RWPE2 (cell line): Measurements from ENCODE around the gene MED13.

Experiments used
- ATAC-seq: fragments of 200-7000 bp; cut with Tn5 transposase; 3 replicates; pipeline ENCODE4 v1.9.1; 2021; ENCODE audit warnings: low read depth
- DNase-seq: peaks from one replicate; pipeline ENCODE4 v3.0.0-alpha.2; 2020; ENCODE audit warnings: low spot score
- H3K27ac ChIP-seq: fragments of 450-650 bp; 2 replicates; pipeline ENCODE4 v1.5.1; 2017; ENCODE audit warnings: mild to moderate bottlenecking; ENCODE audit not compliant: poor library complexity, severe bottlenecking
- H3K27me3 ChIP-seq: fragments of 250-450 bp; sonication (Bioruptor Pico); 2 replicates; pipeline ENCODE4 v1.5.1; 2021; ENCODE audit warnings: mild to moderate bottlenecking, moderate library complexity; ENCODE audit not compliant: insufficient read depth, poor library complexity, severe bottlenecking
- H3K36me3 ChIP-seq: fragments of 250-450 bp; sonication (Bioruptor Pico); 2 replicates; pipeline ENCODE4 v1.5.1; 2020; ENCODE audit warnings: low read depth, mild to moderate bottlenecking, moderate library complexity
- H3K4me1 ChIP-seq: fragments of 250-450 bp; sonication (Bioruptor Pico); 2 replicates; pipeline ENCODE4 v1.5.1; 2021; ENCODE audit warnings: mild to moderate bottlenecking, moderate library complexity; ENCODE audit not compliant: insufficient read depth, poor library complexity, severe bottlenecking
- H3K4me3 ChIP-seq: fragments of 250-450 bp; sonication (Bioruptor Pico); 2 replicates; pipeline ENCODE4 v1.5.1; 2021; ENCODE audit warnings: mild to moderate bottlenecking, moderate library complexity; ENCODE audit not compliant: severe bottlenecking
- H3K9me3 ChIP-seq: fragments of 250-450 bp; sonication (Bioruptor Pico); 2 replicates; pipeline ENCODE4 v1.5.1; 2021; ENCODE audit warnings: mild to moderate bottlenecking, moderate library complexity; ENCODE audit not compliant: severe bottlenecking
- TF ChIP-seq, protein P1 (sequence below): fragments of 450-650 bp; IDR thresholded peaks from one replicate; pipeline ENCODE4 v1.5.1; 2017; ENCODE audit warnings: mild to moderate bottlenecking, moderate library complexity; ENCODE audit not compliant: poor library complexity, severe bottlenecking

MED13 gene

DNA sequence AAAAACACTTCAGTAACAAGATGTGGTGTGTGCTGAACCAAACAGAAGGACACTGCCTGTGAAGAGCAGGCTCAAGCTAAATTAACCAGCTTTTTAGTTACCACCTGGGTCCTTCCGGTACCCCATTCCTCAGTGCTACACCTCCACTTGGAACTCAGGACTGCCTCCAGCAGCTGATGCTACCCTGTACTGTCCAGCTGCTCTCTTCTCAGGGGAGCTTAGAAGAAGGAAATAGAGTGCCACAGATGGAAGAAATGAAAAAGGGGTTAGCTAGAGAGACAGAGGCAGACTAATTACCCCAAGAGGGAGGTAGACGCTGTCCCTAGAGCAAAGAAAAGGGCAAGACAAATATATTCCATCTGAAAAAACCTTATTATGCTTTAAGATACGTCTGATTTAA lies 5.7 kb downstream of the MED13 start:
- H3K36me3 ChIP-seq: peaks cover 87% of the 10 kb centered on the region
- H3K27me3 ChIP-seq: no peaks in the 10 kb centered on the region
- TF ChIP-seq, protein P1, sequence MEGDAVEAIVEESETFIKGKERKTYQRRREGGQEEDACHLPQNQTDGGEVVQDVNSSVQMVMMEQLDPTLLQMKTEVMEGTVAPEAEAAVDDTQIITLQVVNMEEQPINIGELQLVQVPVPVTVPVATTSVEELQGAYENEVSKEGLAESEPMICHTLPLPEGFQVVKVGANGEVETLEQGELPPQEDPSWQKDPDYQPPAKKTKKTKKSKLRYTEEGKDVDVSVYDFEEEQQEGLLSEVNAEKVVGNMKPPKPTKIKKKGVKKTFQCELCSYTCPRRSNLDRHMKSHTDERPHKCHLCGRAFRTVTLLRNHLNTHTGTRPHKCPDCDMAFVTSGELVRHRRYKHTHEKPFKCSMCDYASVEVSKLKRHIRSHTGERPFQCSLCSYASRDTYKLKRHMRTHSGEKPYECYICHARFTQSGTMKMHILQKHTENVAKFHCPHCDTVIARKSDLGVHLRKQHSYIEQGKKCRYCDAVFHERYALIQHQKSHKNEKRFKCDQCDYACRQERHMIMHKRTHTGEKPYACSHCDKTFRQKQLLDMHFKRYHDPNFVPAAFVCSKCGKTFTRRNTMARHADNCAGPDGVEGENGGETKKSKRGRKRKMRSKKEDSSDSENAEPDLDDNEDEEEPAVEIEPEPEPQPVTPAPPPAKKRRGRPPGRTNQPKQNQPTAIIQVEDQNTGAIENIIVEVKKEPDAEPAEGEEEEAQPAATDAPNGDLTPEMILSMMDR: no peak
- H3K4me3 ChIP-seq: no peak overlapping the region
- H3K27ac ChIP-seq: no peak overlapping the region
- peaks cover 29% of the 10 kb centered on the region for H3K4me1 ChIP-seq
- no peaks in the 10 kb centered on the region for H3K9me3 ChIP-seq
- DNase-seq: no peak
- no peak for ATAC-seq

DNA sequence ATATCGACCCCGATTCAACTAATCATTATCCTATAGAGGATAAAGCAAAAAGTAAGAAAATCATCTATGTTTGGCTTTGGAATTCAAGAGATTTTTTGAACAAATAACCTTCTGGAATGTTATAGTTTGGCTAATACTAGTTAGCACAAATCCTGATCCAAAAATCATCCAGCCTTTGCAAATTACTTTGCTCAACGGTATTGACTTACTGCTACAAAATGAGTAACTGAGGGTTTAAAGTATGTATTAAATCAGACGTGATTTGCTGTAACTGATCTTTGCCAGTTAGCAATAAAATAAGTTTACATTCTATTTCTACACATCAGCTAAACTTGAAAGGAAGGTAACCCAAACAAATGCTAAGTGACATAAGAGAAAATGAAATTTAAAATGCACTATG lies 6.5 kb downstream of the MED13 start:
- Histone ChIP-seq H3K4me3 (no peak overlapping the region), H3K36me3 (peaks cover 93% of the 10 kb centered on the region), H3K27ac (no peak overlapping the region), H3K9me3 (no peaks in the 10 kb centered on the region), H3K27me3 (no peaks in the 10 kb centered on the region), H3K4me1 (peaks cover 31% of the 10 kb centered on the region)
- TF ChIP-seq, protein P1: no peak
- no peak for ATAC-seq
- DNase-seq: no peak

DNA sequence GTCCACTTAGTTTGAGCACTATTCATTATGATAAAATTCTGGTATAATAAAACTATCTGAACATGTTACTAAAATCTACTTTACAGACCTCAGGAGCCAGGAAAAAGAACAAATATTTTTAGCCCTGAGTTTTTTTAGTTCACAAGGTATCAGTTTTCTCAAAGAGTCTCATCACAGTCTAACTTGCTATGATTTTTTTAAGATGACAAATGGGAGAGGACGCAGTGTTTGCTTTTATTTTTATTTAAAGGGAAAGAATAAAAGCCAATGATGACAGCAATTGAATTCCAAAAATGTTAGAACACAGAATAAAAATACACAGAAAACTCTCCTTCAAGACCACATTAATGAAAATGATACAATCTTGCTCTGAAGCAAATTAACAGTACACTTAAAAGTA lies 7.4 kb downstream of the MED13 start:
- ATAC-seq: no peak
- H3K9me3 ChIP-seq: no peaks in the 10 kb centered on the region
- peaks cover 93% of the 10 kb centered on the region for H3K36me3 ChIP-seq
- TF ChIP-seq, protein P1: no peak
- no peak overlapping the region for H3K4me3 ChIP-seq
- no peak for DNase-seq
- H3K27ac ChIP-seq: no peak overlapping the region
- no peaks in the 10 kb centered on the region for H3K27me3 ChIP-seq
- H3K4me1 ChIP-seq: peaks cover 26% of the 10 kb centered on the region

DNA sequence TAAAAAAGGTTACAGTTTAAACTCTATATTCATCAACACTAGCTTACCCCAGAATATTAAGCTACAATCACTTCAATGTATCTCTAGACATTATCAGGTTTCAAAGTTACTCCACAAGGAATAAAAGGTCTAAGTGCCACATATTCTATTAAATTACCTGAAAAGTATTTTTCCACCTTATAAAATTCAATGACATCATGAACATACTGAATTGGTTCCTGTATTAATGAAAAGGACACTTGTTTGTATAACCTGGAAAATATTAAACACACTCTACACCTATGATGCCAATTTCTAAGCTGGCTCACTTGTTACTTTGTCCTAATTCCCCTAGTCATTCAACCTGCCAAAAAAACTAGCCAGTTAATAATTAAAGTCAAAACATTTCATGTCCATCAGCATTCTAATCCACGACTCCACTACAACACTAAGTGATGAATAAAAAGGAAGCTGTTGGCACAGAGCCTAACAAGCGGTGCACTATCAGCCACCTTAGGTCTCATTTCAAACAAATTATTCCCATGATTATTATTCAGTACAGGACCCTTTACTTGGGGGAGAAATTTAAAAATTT lies 12.2 kb downstream of the MED13 start:
- Histone ChIP-seq H3K27me3 (no peaks in the 10 kb centered on the region), H3K36me3 (peaks cover 94% of the 10 kb centered on the region), H3K9me3 (no peaks in the 10 kb centered on the region), H3K4me1 (peaks cover 22% of the 10 kb centered on the region), H3K4me3 (no peak overlapping the region), H3K27ac (no peak overlapping the region)
- TF ChIP-seq, protein P1: no peak
- DNase-seq: no peak
- no peak for ATAC-seq

DNA sequence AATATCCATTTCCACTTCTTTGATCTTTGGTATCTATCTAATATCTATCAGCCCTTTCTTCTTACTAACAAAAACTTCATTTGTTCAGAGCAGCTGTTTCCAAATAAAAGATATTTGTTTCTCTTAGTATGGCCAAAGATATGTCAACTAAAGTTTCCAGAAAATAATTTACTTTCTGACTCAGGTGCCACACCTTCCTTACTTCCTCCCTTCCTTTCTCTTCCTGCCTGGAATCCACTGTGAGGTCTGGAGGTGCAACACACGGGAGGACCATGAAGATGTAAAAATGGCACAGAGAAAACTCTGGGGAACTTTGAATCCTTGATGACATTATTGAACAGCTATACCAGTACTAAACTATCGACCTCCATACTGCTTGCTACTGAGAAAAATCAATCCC lies 14.0 kb downstream of the MED13 start:
- Histone ChIP-seq H3K27me3 (no peaks in the 10 kb centered on the region), H3K27ac (peak overlapping the region; percentile 35), H3K36me3 (peaks cover 93% of the 10 kb centered on the region), H3K9me3 (no peaks in the 10 kb centered on the region), H3K4me3 (no peak overlapping the region), H3K4me1 (peaks cover 22% of the 10 kb centered on the region)
- peak; percentile 76 for ATAC-seq
- TF ChIP-seq, protein P1: no peak
- no peak for DNase-seq
